A549 (cell line): ENCODE results near the gene ALPP.

ENCODE experiments used
- CHD2 ChIP-seq: fragments of 150-350 bp; IDR thresholded peaks from 2 replicates; pipeline ENCODE4 v1.6.1; 2014; ENCODE audit warnings: low read length; ENCODE audit not compliant: partially characterized antibody
- CHD4 ChIP-seq: fragments of 200-600 bp; sonication (generic); IDR thresholded peaks from 2 replicates; pipeline ENCODE4 v1.6.1; 2016; ENCODE audit warnings: antibody characterized with exemption, mild to moderate bottlenecking, borderline replicate concordance
- CTCF ChIP-seq: fragments of >200 bp; sonication (Bioruptor Twin); formaldehyde crosslinking; IDR thresholded peaks from 3 replicates; pipeline ENCODE4 v1.5.1; 2016
- E2F6 ChIP-seq: IDR thresholded peaks from 2 replicates; pipeline ENCODE4 v1.6.1; 2012; ENCODE audit warnings: low read depth, borderline replicate concordance
- ELK1 ChIP-seq: fragments of 150-350 bp; IDR thresholded peaks from 2 replicates; pipeline ENCODE4 v1.6.1; 2014; ENCODE audit warnings: low read depth, mild to moderate bottlenecking, low read length
- EP300 ChIP-seq, 2 experiments: fragments of >200 bp; sonication (Bioruptor Twin); formaldehyde crosslinking; IDR thresholded peaks; 2 replicates in 1 of 2; 3 replicates in 1 of 2; pipeline ENCODE4 v1.6.1; 2016 to 2017
- POLR2A ChIP-seq: IDR thresholded peaks from 2 replicates; pipeline ENCODE4 v1.6.1; 2012; ENCODE audit warnings: mild to moderate bottlenecking, low read length
- REST ChIP-seq: fragments of 200-600 bp; sonication (generic); IDR thresholded peaks from 2 replicates; pipeline ENCODE4 v1.6.1; 2016; ENCODE audit warnings: antibody characterized with exemption, mild to moderate bottlenecking, moderate library complexity
- SREBF2 ChIP-seq: fragments of 450-650 bp; IDR thresholded peaks from 2 replicates; pipeline ENCODE4 v1.6.1; 2014; ENCODE audit warnings: mild to moderate bottlenecking, moderate library complexity
- ZSCAN20 ChIP-seq: fragments of 250-450 bp; sonication (Bioruptor Pico); IDR thresholded peaks from 2 replicates; pipeline ENCODE4 v1.8.0; 2022; ENCODE audit warnings: mild to moderate bottlenecking, moderate library complexity
- TF ChIP-seq, protein P1 (sequence below): IDR thresholded peaks from 2 replicates; pipeline ENCODE4 v1.6.1; 2012
- TF ChIP-seq, protein P2 (sequence below): IDR thresholded peaks from 2 replicates; pipeline ENCODE4 v1.6.1; 2012

GRCh38 chr2:232396683-232397082 lies 18.1 kb downstream of the ALPP start:
- TF ChIP-seq ELK1 (no peak), CHD4 (no peak), CTCF (no peak), EP300 (IDR thresholded peaks at IDR 0.05) (no peak), CHD2 (no peak), SREBF2 (no peak), ZSCAN20 (no peak), E2F6 (no peak), REST (no peak), POLR2A (no peak)
- TF ChIP-seq, protein P1, sequence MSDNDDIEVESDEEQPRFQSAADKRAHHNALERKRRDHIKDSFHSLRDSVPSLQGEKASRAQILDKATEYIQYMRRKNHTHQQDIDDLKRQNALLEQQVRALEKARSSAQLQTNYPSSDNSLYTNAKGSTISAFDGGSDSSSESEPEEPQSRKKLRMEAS, result no peak
- TF ChIP-seq, protein P2, sequence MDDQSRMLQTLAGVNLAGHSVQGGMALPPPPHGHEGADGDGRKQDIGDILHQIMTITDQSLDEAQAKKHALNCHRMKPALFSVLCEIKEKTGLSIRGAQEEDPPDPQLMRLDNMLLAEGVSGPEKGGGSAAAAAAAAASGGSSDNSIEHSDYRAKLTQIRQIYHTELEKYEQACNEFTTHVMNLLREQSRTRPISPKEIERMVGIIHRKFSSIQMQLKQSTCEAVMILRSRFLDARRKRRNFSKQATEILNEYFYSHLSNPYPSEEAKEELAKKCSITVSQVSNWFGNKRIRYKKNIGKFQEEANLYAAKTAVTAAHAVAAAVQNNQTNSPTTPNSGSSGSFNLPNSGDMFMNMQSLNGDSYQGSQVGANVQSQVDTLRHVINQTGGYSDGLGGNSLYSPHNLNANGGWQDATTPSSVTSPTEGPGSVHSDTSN, result no peak
